ENCODE results near the gene MUL1. TPM values are rescaled to one million over a fixed set of nuclear protein-coding genes. Genes with fewer than 3 reads are reported as not detected.

MUL1 gene
- total RNA-seq, 4 donors from 2014 or later = 26.5 to 52.0 (median 43.8) TPM

DNA sequence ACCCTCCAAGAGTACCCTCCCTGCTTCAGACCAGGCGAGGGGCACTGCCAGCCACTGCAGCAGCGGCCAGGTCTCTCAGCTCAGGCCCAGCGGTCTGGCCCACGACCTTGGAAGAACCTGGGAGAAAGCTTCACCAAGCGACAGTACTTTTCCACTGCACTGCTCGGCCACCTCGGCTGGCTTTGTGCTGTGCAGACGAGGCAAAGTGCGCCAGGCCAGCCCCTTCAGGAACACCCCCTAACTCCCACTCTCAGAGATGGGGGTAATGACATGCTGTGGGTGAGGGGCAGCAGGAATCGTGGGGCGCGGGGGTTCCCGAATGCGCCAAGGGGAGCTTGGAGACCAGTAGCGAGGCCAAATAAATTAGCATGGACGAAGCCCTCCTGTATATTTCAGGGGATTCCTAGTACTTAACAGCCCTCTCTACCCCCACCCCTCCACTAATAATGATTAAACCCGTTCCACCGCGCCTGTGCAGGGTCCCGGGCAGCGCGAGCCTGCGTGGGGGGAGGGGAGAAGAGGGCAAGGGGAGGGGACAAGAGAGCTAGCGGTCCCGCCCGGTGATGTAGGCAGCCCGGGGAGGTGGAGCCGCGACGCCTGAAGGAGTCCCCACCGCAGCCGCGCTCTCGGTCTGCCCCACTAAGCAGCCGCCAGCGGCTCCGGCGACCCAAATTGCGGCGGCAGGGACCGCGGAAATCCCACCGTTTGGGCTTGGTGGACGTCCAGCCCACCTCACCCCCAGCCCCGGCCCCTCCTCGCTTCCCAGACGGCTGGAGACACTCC lies 44.2 kb upstream of the MUL1 start, which contains the start of gene FAM43B:
TSS of gene FAM43B (plus strand) at position 629 of the 783 bp plus-strand sequence. CDS start 401 bp downstream, outside the sequence.
- 29% methylated on average over 4 of the region's 47 CpGs; no CpG with 5 or more reads in 1 of the 2 donors for WGBS, 2 donors (ENCODE audit: low coverage in 1 of 2)
- H3K4me3 ChIP-seq = peak within 1 kb of the TSS in 1 of 2 donors; percentile 50
- no peaks in the 10 kb centered on the region for H3K9me3 ChIP-seq
- H3K27me3 ChIP-seq = peaks cover 84% of the 10 kb centered on the region
- peaks cover 0 to 40% (median 10%) of the 10 kb centered on the region in 3 donors for H3K4me1 ChIP-seq
- ATAC-seq = peak; percentile 85
- H3K27ac ChIP-seq = peak within 1 kb of the TSS in 3 of 4 donors; percentile 59 to 73 (median 71)
- TF ChIP-seq EP300 (IDR thresholded peaks at IDR 0.05) (no peak), POLR2A (IDR thresholded peaks at IDR 0.05) (peak; percentile 11 to 32), POLR2AphosphoS5 (IDR thresholded peaks at IDR 0.05) (no peak)
- no peaks in the 10 kb centered on the region for H3K36me3 ChIP-seq

DNA sequence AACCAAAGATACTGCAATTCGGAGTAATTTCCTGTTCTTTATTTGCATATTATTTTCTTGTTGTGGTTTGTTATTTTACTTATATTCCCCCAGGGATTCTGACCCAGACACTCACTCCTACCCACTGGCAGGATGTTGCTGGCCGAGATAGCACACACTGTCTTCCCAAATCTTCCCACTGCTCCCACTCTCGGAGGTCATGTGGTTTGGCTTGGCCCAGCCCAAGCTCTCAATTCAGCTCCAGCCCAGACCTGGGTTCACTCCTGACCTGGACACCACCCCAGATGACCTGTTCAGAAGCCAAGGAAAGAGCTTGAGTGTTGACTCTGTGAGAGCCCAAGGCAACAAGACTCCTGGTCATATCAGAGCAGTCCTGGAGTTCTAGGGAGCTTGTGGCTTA lies 43.2 kb upstream of the MUL1 start:
- Histone ChIP-seq H3K27me3 (peaks cover 83% of the 10 kb centered on the region), H3K27ac (peak overlapping the region in 2 of 4 donors; percentile 59 to 71), H3K9me3 (no peaks in the 10 kb centered on the region), H3K36me3 (no peaks in the 10 kb centered on the region), H3K4me3 (no peak overlapping the region), H3K4me1 (peaks cover 0 to 40% (median 10%) of the 10 kb centered on the region in 3 donors)
- 21 to 66% methylated on average over 2 of the region's 3 CpGs for WGBS, 2 donors (ENCODE audit: low coverage in 1 of 2)
- no peak for ATAC-seq
- TF ChIP-seq POLR2A (IDR thresholded peaks at IDR 0.05) = no peak
- TF ChIP-seq, protein P1, sequence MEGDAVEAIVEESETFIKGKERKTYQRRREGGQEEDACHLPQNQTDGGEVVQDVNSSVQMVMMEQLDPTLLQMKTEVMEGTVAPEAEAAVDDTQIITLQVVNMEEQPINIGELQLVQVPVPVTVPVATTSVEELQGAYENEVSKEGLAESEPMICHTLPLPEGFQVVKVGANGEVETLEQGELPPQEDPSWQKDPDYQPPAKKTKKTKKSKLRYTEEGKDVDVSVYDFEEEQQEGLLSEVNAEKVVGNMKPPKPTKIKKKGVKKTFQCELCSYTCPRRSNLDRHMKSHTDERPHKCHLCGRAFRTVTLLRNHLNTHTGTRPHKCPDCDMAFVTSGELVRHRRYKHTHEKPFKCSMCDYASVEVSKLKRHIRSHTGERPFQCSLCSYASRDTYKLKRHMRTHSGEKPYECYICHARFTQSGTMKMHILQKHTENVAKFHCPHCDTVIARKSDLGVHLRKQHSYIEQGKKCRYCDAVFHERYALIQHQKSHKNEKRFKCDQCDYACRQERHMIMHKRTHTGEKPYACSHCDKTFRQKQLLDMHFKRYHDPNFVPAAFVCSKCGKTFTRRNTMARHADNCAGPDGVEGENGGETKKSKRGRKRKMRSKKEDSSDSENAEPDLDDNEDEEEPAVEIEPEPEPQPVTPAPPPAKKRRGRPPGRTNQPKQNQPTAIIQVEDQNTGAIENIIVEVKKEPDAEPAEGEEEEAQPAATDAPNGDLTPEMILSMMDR (IDR thresholded peaks at IDR 0.05) = no peak
- no peak for TF ChIP-seq EP300 (IDR thresholded peaks at IDR 0.05)
- TF ChIP-seq POLR2AphosphoS5 (IDR thresholded peaks at IDR 0.05) = no peak

DNA sequence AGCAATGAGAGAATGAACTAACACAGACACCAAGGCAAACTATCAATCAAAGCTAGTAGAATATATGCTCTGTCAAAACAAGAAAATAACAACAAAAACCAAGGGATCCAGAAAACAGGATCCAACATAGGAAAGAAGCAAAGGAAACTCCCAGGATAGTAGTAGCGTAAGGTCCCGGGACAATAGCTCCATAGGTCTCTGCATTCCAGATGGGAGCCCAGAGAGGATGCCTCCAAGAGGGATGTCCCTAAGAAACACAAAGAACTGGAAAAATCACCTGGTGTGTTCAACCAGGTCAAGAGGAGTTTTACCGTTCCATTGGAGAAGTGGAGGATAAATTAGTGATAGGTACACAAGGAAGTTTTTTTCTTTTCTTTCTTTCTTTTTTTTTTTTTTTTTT lies 38.7 kb upstream of the MUL1 start:
- peaks cover 0 to 2% (median 0%) of the 10 kb centered on the region in 3 donors for H3K4me1 ChIP-seq
- no peak for ATAC-seq
- no peak overlapping the region for H3K4me3 ChIP-seq
- H3K27ac ChIP-seq = no peak overlapping the region
- WGBS, 2 donors (ENCODE audit: low coverage in 1 of 2) = 74 to 89% methylated on average over 3 of the region's 3 CpGs
- TF ChIP-seq POLR2A (IDR thresholded peaks at IDR 0.05) (no peak), EP300 (IDR thresholded peaks at IDR 0.05) (no peak), POLR2AphosphoS5 (IDR thresholded peaks at IDR 0.05) (no peak)
- TF ChIP-seq, protein P1 (IDR thresholded peaks at IDR 0.05) = no peak
- no peaks in the 10 kb centered on the region for H3K9me3 ChIP-seq
- H3K36me3 ChIP-seq = no peaks in the 10 kb centered on the region
- peaks cover 75% of the 10 kb centered on the region for H3K27me3 ChIP-seq

DNA sequence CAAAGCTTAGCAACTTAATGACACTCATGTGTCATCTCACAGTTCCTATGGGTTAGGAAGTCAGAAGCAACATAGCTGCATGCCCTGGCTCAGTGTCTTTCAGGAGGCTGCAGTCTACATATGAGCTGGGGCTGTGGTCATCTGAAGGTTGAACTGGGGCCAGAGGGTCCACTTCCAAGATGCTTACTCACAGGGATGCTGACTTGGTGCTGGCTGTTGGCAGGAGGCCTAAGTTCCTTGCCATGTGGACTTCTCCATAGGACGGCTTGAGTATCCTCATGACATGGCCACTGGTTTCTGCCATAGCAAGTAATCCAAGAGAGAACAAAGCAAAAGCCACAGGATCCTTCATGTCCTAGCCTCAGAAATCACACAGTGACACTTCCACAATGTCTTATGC lies 32.3 kb upstream of the MUL1 start:
- no peak overlapping the region for H3K27ac ChIP-seq
- no peaks in the 10 kb centered on the region for H3K4me1 ChIP-seq
- no CpG with 5 or more reads among the region's 1 CpG for WGBS, 2 donors (ENCODE audit: low coverage in 1 of 2)
- no peak overlapping the region for H3K4me3 ChIP-seq
- no peak for ATAC-seq
- peaks cover 63% of the 10 kb centered on the region for H3K27me3 ChIP-seq
- H3K36me3 ChIP-seq = no peaks in the 10 kb centered on the region
- TF ChIP-seq EP300 (IDR thresholded peaks at IDR 0.05) (no peak), POLR2AphosphoS5 (IDR thresholded peaks at IDR 0.05) (no peak), POLR2A (IDR thresholded peaks at IDR 0.05) (no peak)
- TF ChIP-seq, protein P1 (IDR thresholded peaks at IDR 0.05) = no peak
- no peaks in the 10 kb centered on the region for H3K9me3 ChIP-seq

DNA sequence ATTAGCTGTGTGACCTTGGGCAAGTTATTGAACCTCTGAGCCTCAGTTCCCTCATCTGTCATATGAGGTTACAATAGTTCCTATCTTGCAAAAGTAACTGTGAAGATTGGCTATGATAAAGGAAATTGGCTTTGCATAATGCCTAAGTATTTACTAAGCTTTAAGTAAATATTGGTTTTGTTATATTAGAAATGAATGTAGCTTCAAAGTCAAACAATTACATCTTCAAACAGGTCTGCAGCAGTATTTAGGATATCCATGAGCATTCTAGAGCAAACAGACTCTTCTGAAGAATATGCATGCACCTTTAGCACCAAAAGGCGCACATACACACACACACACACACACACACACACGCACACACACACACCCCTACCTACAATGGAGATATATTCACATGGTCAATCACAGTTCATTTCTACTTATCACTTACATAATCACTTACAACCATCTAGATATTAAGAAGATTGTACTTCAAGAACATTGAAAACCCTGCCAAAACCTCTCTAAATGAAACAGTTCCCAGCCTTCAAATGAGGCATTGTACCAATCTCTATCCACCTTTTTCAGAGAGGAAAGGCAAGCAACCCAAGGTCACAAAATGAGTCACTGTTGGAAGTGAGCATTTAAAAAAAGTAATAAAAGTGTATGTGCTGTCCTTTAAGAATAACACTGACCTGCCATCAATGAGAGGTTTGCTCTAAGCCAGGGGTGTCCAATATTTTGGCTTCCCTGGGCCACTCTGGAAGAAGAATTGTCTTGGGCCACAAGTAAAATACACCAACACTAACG lies 31.0 kb upstream of the MUL1 start:
- WGBS, 2 donors (ENCODE audit: low coverage in 1 of 2) = 65 to 79% methylated on average over 2 to 3 of the region's 3 CpGs
- ATAC-seq = no peak
- no peak overlapping the region for H3K27ac ChIP-seq

More for the DNA sequence above, 31.0 kb upstream of the MUL1 start:
- H3K4me3 ChIP-seq = no peak overlapping the region
- TF ChIP-seq, protein P1 (IDR thresholded peaks at IDR 0.05) = no peak
- TF ChIP-seq POLR2AphosphoS5 (IDR thresholded peaks at IDR 0.05) (no peak), POLR2A (IDR thresholded peaks at IDR 0.05) (no peak), EP300 (IDR thresholded peaks at IDR 0.05) (no peak)
- H3K9me3 ChIP-seq = no peaks in the 10 kb centered on the region
- peaks cover 52% of the 10 kb centered on the region for H3K27me3 ChIP-seq
- no peaks in the 10 kb centered on the region for H3K4me1 ChIP-seq
- no peaks in the 10 kb centered on the region for H3K36me3 ChIP-seq
